GM19455 (cell line): Measurements from ENCODE around the gene MPV17L2.

Experiments used
- ATAC-seq: cut with Tn5 transposase; IDR thresholded peaks from one replicate; pipeline ENCODE4 v1.9.1; 2021; ENCODE audit not compliant: unreplicated experiment

The MPV17L2 gene

GRCh38 chr19:18160493-18160970, 32.5 kb upstream of the MPV17L2 start:
- no peak for ATAC-seq

DNA sequence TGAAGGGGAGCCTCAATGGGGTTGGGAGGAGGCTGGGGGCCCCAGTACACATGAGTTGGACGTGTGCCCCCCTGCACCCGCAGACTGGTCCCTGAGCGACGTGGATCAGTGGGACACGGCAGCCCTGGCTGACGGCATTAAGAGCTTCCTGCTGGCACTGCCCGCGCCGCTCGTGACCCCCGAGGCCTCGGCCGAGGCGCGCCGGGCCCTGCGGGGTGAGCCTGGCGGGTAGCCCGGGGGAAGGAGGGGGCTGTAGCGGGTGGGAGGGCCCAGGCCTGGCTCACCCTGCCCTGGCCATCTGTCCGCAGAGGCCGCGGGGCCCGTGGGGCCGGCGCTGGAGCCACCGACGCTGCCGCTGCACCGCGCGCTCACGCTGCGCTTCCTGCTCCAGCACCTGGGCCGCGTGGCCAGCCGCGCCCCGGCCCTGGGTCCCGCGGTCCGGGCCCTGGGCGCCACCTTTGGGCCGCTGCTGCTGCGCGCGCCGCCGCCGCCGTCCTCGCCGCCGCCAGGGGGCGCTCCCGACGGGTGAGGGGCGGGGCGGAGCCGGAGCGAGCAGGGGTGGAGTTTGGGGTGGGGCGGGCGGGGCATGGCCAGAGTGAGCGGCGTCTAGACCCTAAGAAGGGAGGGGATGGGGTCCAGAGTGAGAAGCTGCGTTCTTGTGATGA, 31.9 kb upstream of the MPV17L2 start:
- ATAC-seq, result peak; percentile 65

GRCh38 chr19:18161636-18162002, 31.4 kb upstream of the MPV17L2 start:
- ATAC-seq, result no peak

- ATAC-seq, result no peak
Observed at GRCh38 chr19:18164072-18164471, 28.9 kb upstream of the MPV17L2 start.

DNA sequence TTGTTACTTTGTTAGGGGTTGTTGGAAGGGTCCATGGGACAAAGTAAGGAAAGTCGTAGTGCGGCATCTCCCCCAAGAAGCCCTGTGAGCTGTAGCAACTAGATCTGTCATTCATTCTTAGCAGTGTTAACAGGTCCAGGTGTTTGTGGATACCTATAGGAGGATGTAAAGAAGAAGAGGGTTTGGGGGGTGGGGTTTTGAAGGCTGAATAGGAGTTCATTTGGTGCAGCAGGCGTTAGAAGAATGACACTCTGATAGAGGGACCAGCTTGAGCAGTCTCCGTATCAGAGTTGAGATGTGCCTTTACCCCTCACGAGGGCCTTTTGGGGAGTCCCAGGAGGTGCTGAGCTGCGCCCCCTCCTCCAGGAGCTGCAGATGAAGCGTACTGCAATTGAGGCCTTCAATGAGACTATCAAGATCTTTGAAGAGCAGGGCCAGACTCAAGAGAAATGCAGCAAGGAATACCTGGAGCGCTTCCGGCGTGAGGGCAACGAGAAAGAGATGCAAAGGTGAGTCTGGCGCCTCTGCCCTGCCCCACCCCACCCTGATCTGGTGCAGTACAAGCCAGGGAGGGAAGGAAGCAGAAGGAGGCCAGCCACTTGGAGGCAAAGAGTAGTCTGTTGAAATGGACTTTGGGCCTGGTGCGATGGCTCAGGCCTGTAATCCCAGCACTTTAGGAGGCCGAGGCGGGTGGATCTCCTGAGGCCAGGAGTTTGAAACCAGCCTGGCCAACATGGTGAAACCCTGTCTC, 27.0 kb upstream of the MPV17L2 start:
- ATAC-seq, result no peak

DNA sequence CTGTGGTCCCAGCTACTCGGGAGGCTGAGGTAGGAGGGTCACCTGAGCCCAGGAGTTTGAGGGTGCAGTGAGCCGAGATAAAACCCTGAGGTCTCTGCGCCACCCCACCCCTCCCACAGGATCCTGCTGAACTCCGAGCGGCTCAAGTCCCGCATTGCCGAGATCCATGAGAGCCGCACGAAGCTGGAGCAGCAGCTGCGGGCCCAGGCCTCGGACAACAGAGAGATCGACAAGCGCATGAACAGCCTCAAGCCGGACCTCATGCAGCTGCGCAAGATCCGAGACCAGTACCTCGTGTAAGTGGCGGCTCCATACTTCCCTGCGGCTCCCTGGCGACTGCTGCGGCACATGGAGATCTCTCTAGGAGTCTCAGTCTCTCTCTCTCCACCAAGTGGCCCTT, 26.0 kb upstream of the MPV17L2 start:
- ATAC-seq, result no peak

DNA sequence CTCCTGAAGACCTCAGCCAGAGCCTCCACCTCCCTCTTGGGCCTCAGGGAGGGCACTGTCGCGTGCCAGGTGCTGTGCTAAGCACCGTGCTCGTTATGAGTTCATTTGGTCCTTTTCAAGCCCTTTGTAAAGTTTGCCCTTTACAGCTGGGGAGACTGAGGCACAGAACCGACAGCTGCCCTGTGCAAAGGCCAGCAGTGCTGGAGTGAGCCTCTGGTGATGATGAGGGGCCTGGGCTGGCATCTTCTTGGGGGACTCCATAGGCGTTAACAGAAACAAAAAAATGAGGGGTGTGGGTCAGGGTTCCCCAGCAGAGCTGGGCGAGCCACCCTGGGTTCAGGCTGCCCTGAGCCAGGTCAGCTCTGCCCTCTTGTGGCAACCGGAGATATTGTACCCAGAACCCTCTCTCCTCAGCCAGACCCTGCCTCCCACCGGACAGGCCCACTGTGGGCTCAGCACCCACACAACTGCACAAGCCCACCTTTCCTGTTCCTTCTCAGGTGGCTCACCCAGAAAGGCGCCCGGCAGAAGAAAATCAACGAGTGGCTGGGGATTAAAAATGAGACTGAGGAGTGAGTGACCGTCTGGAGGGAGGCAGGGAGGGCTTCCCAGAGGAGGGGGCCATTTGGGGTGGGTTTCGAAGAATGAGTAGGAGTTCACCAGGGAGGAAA, 24.9 kb upstream of the MPV17L2 start:
- no peak for ATAC-seq

GRCh38 chr19:18168673-18169381, 24.2 kb upstream of the MPV17L2 start:
- no peak for ATAC-seq

DNA sequence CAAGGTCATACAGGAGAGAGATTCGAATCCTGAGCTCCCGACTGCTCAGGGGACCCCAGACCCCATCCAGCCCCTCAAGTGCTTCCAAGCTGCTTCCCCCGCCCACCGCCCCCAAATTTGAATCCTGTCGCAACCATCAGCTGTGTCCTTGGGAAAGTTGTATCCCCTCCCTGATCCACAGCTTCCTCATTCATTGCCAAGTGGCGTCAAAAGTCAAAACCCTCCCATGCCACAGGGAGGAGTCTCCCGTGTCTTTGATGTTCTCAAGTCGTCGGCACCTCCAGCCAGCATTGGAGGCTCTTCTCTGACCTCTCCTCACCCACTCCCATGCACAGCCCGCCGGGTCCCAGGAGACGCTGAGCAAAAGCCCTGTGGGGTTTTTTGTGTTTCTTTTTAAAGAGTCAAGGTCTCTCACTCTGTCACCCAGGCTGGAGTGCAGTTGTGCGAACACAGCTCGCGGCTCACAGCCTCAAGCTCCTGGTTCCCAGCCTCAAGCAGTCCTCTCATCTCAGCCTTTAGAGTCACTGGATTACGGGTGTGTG, 22.2 kb upstream of the MPV17L2 start:
- no peak for ATAC-seq

DNA sequence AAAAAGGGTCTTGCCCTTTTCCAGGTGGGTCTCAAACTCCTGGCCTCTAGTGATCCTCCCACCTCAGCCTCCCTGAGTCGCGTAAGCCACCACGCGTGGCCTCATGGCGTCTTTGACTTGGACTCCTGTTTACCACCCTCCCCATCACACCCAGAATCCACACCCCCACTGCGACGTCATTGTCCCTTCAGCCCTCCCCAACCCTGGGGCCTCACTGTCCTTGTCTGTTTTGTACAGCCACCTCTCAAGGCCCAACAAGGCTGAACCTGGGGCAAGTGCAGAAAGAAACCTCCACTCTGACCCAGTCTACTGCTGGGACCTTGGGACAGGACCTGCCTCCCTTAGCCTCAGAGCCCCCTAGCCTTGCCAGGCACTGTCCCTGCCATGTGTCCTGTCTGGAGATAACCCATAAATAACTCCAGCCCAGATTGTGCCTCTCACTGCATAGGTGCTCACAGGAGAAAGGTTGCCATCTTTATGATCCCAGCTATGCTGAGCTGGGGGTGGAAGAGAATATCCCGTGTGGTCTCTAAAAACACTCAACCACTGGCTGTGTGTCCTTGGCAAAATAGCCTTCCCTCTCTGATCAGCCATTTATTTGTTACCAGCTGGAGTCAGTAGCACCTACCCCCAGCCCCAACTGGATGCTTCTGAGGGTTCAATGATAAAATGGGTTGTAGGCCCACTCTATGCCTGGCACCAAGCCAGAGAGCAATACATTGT, 21.3 kb upstream of the MPV17L2 start:
- ATAC-seq, result no peak

GRCh38 chr19:18172331-18173053, 20.5 kb upstream of the MPV17L2 start:
- no peak for ATAC-seq

GRCh38 chr19:18173054-18173571, 19.9 kb upstream of the MPV17L2 start:
- no peak for ATAC-seq

- ATAC-seq, result no peak
Observed at GRCh38 chr19:18173572-18174288, 19.3 kb upstream of the MPV17L2 start, which contains the start of gene IFI30. IFI30 (plus strand) TSS chr19:18173813; CDS start chr19:18173842, 29 bp downstream.

DNA sequence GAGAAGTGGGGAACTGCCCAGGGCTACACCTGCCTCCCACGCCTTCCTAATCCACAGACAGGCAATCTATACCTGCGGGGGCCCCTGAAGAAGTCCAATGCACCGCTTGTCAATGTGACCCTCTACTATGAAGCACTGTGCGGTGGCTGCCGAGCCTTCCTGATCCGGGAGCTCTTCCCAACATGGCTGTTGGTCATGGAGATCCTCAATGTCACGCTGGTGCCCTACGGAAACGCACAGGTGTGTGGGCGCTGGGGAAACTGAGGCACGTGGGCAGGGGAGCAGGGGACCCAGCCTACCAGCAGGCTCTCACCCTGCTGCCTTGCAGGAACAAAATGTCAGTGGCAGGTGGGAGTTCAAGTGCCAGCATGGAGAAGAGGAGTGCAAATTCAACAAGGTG, 18.0 kb upstream of the MPV17L2 start:
- ATAC-seq, result no peak

DNA sequence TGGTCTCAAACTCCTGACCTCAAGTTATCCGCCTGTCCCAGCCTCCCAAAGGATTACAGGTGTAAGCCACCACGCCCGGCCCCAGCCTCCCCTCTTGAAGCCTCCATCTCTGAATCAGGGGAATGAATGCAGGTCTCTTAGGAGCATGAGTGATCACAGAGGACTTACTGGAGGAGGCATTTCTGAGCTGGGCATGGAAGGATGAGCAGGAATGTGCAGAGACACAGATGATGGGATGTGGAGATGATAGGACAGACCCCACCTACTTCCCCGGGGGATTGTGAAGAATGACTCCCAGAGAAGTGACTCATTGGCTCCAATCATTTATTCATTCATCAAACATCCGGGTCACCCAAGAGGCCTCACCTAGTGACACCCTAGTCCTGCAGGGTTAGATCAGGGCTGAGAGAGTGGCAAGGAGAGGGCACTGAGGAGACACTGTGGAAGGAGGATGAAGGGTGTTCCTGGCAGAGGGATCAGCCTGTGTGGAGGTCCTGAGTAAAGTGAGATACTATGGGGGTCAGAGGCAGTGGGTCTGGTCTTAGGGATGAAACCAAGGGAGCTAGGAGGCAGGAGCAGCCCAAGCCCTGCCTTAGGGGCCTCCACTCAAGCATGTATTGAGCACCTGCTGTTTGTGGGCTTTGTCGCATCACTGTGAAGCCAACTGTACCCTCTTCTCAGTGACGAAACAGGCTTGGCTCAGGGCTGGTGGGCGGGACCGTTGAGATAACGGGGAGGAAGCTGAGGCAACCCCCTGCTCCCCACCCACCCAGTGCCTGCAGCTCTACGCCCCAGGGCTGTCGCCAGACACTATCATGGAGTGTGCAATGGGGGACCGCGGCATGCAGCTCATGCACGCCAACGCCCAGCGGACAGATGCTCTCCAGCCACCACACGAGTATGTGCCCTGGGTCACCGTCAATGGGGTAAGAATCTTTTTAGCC, 16.4 kb upstream of the MPV17L2 start:
- ATAC-seq, result no peak

GRCh38 chr19:18179957-18180356, 13.1 kb upstream of the MPV17L2 start:
- ATAC-seq, result no peak

DNA sequence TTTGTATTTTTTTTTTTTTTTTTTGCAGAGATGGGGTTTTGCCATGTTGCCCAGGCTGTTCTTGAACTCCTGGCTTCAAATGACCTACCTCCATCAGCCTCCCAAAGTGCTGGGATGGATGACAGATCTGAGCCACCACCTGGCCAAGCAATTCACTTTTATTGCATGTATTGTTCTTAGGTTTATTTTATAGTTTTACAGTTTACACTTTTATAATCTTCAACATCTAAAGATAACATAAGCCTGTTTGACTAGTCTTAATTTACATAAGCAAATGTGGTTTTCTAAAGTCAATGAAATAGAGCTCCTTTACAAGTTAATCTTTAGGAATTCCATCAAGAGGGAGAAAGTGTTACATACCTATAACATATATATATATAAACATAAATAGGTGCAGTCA, 9.5 kb upstream of the MPV17L2 start:
- ATAC-seq, result no peak

DNA sequence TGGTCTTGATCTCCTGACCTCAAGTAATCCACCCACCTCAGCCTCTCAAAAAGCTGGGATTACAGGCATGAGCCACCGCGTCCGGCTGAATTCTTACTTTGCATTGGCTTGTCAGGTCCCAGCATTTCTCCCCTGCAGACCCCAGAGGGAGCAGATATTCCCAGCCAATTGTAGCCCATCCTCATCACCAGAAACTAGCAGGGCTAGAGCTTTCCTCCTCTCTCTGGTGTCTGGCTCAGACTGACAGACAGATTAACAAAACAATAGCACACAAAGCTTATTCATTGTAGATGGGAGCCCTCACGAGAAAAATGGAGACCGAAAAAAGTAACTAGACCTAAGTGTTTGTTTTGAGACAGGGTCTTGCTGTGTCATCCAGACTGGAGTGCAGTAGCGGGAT, 7.5 kb upstream of the MPV17L2 start:
- no peak for ATAC-seq
